ENCODE data around the gene SLC30A7. TPM values are rescaled to one million over a fixed set of nuclear protein-coding genes. Genes with fewer than 3 reads are reported as not detected.

SLC30A7 gene
- total and polyA plus RNA-seq, 2 of the 13 experiments (the other 11 are each of a cell fraction or from before 2014, with no cell fraction given): 8.3 to 40.8 TPM

DNA sequence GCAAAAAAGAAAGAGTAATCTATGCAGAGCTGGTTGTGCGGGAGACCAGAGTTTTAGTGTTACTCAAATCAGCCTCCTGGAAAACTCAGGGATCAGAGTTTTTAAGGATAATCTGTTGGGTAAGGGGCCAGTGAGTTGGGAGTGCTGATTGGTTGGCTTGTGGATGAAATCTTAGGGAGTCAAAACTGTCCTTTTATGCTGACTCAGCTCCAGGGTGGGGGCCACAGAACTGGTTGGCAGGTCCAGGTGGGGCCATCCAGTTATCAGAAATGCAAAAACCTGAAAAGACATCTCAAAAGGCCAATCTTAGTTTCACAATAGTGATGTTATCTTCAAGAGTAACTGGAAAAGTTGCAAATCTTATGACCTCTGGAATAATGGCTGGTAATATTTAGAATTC lies 4.5 kb upstream of the SLC30A7 start (continued):
- TF ChIP-seq, protein P1, sequence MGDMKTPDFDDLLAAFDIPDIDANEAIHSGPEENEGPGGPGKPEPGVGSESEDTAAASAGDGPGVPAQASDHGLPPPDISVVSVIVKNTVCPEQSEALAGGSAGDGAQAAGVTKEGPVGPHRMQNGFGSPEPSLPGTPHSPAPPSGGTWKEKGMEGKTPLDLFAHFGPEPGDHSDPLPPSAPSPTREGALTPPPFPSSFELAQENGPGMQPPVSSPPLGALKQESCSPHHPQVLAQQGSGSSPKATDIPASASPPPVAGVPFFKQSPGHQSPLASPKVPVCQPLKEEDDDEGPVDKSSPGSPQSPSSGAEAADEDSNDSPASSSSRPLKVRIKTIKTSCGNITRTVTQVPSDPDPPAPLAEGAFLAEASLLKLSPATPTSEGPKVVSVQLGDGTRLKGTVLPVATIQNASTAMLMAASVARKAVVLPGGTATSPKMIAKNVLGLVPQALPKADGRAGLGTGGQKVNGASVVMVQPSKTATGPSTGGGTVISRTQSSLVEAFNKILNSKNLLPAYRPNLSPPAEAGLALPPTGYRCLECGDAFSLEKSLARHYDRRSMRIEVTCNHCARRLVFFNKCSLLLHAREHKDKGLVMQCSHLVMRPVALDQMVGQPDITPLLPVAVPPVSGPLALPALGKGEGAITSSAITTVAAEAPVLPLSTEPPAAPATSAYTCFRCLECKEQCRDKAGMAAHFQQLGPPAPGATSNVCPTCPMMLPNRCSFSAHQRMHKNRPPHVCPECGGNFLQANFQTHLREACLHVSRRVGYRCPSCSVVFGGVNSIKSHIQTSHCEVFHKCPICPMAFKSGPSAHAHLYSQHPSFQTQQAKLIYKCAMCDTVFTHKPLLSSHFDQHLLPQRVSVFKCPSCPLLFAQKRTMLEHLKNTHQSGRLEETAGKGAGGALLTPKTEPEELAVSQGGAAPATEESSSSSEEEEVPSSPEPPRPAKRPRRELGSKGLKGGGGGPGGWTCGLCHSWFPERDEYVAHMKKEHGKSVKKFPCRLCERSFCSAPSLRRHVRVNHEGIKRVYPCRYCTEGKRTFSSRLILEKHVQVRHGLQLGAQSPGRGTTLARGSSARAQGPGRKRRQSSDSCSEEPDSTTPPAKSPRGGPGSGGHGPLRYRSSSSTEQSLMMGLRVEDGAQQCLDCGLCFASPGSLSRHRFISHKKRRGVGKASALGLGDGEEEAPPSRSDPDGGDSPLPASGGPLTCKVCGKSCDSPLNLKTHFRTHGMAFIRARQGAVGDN (CRISPR knock-in tag; IDR thresholded peaks at IDR 0.05): no peak
- TF ChIP-seq ZNF792 (CRISPR knock-in tag; IDR thresholded peaks at IDR 0.05) (no peak), MAFF (IDR thresholded peaks at IDR 0.05; ENCODE audit: low read depth, low read length) (peak; percentile 92), ZNF772 (CRISPR knock-in tag; IDR thresholded peaks at IDR 0.05) (no peak), FOXJ3 (CRISPR knock-in tag; IDR thresholded peaks at IDR 0.05; ENCODE audit: borderline replicate concordance) (no peak)

DNA sequence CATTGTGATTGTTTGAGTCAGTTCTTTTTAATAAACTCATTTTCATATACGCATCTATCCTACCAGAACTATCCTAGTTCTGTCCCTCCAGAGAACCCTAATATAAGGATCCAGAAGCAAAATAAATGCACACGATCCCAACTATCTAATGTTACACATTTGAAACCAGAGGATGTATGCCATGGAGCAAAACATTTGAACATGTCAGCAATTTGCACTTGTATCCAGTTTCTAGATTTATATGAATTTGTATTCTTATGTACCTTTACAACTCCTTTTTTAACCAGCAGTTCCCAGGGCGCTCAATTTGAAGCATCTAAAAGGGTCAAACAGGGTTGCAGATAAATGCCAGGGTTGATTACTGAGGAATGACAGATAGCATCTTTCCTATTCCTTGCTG lies 3.3 kb upstream of the SLC30A7 start:
- DNase-seq (ENCODE audit: low spot score): no peak
- no peaks in the 10 kb centered on the region for H4K20me1 ChIP-seq (ENCODE audit: insufficient read depth, low read length)
- peaks cover 22% of the 10 kb centered on the region for H3K9me3 ChIP-seq (ENCODE audit: low read length)
- POLR2A ChIA-PET: no interaction called here
- in situ Hi-C loops (cut with HindIII; ENCODE audit: extremely low pct_ligation_motif_present, low pct_unique_long_range_greater_than_20kb) (no loop called here), intact Hi-C loops (cut with micrococcal nuclease; ENCODE audit: unreplicated experiment) (loop anchor here (10.0 kb wide), 1 partner anchor 538 kb away; the partner anchor contains the start of gene CDC14A)
- H2AFZ ChIP-seq (ENCODE audit: low read length): no peak overlapping the region
- H3K9ac ChIP-seq (ENCODE audit: insufficient read depth, low read depth, low read length): no peak overlapping the region
- 96% methylated on average over 3 of the region's 3 CpGs for WGBS (ENCODE audit: low lambda C conversion rate)
- peaks cover 0 to 4% of the 10 kb centered on the region in 2 experiments; a peak in 1 of 5 replicates for H3K36me3 ChIP-seq (replicated peaks in 1 of 2; ENCODE audit: control insufficient read depth in 1 of 2, insufficient read depth in 2 of 2, low read length in 2 of 2)
- H3K4me3 ChIP-seq (replicated peaks in 1 of 3; ENCODE audit: insufficient read depth in 1 of 3, low read depth in 2 of 3, low read length in 3 of 3): no peak overlapping the region
- peaks cover 29% of the 10 kb centered on the region for H3K79me2 ChIP-seq (ENCODE audit: insufficient read depth, low read length)
- TF ChIP-seq ZSCAN29 (CRISPR knock-in tag; conservative IDR thresholded peaks at IDR 0.05): no peak
- no peak for TF ChIP-seq ZNF75D (CRISPR knock-in tag; IDR thresholded peaks at IDR 0.05; ENCODE audit: borderline replicate concordance)
- no peak for TF ChIP-seq ZNF3 (CRISPR knock-in tag; IDR thresholded peaks at IDR 0.05)
- TF ChIP-seq MAFK (conservative IDR thresholded peaks at IDR 0.05 in 1 of 2, IDR thresholded peaks at IDR 0.05 in 1 of 2; ENCODE audit: low read length in 2 of 2): peak; percentile 72 to 81
- no peak for TF ChIP-seq TBX2 (CRISPR knock-in tag; IDR thresholded peaks at IDR 0.05; ENCODE audit: borderline replicate concordance)
- no peak for TF ChIP-seq ZNF652 (CRISPR knock-in tag; IDR thresholded peaks at IDR 0.05; ENCODE audit: borderline replicate concordance, low read depth)
- no peak for TF ChIP-seq GLI4 (CRISPR knock-in tag; IDR thresholded peaks at IDR 0.05; ENCODE audit: borderline replicate concordance)
- TF ChIP-seq MAFF (IDR thresholded peaks at IDR 0.05; ENCODE audit: low read depth, low read length): peak; percentile 75
- TF ChIP-seq, protein P2, sequence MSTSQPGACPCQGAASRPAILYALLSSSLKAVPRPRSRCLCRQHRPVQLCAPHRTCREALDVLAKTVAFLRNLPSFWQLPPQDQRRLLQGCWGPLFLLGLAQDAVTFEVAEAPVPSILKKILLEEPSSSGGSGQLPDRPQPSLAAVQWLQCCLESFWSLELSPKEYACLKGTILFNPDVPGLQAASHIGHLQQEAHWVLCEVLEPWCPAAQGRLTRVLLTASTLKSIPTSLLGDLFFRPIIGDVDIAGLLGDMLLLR (CRISPR knock-in tag; IDR thresholded peaks at IDR 0.05): no peak
- H3K4me2 ChIP-seq (ENCODE audit: low read depth, low read length): no peak overlapping the region
- no peak for ATAC-seq
- BruUV-seq (replicated peaks): no TSS peak
- H3K4me1 ChIP-seq (ENCODE audit: insufficient read depth, low read length): peaks cover 25% of the 10 kb centered on the region
- CTCF ChIA-PET (ENCODE audit: low intra/inter-chr PET ratio, low total read pairs): no interaction called here
- no peak for FAIRE-seq
- no peaks in the 10 kb centered on the region; a peak in 1 of 5 replicates for H3K27me3 ChIP-seq (ENCODE audit: control insufficient read depth in 1 of 2, insufficient read depth in 2 of 2, low read length in 2 of 2)
- H3K27ac ChIP-seq (ENCODE audit: extremely low read length, insufficient read depth, low read length): no peak overlapping the region
